Gastroesophageal sphincter (tissue), 4 donors: ENCODE data around the gene ASPN. TPM values are rescaled to one million over a fixed set of nuclear protein-coding genes. Genes with fewer than 3 reads are reported as not detected.

ENCODE experiments used
- ATAC-seq: fragments of 150-250 bp; one replicate; pipeline ENCODE4 v1.9.1; 2016; ENCODE audit warnings: mild to moderate bottlenecking, moderate library complexity
- H3K27ac ChIP-seq, 4 donors: fragments of 200-600 bp; sonication (generic) in 3 of 4; 1 replicate in 3 of 4; 2 replicates in 1 of 4; pipeline ENCODE4 v1.5.1; 2016 to 2019
- H3K27me3 ChIP-seq: fragments of 200-600 bp; sonication (generic); one replicate; pipeline ENCODE4 v1.5.1; 2019
- H3K36me3 ChIP-seq, 2 donors: fragments of 200-600 bp; sonication (generic); one replicate each; pipeline ENCODE4 v1.5.1; 2019; ENCODE audit warnings: control low read depth in 1 of 2
- H3K4me1 ChIP-seq, 3 donors: fragments of 200-600 bp; sonication (generic); 1 replicate in 2 of 3; 2 replicates in 1 of 3; pipeline ENCODE4 v1.5.1; 2016 to 2019; ENCODE audit warnings: control low read depth in 2 of 3
- H3K4me3 ChIP-seq, 2 donors: fragments of 200-600 bp; sonication (generic); one replicate each; pipeline ENCODE4 v1.5.1; 2019; ENCODE audit warnings: mild to moderate bottlenecking in 1 of 2, moderate library complexity in 1 of 2
- H3K9me3 ChIP-seq, 3 donors: fragments of 200-600 bp; sonication (generic); one replicate each; pipeline ENCODE4 v1.5.1; 2017 to 2019; ENCODE audit warnings: control low read depth in 2 of 3
- CTCF ChIP-seq, 4 experiments: fragments of 200-600 bp in 2 of 4; fragments of 450-650 bp in 2 of 4; sonication (generic) in 1 of 4; IDR thresholded peaks; one replicate each; pipeline ENCODE4 v1.5.1; 2017 to 2019; ENCODE audit warnings: antibody characterized with exemption in 4 of 4, mild to moderate bottlenecking in 2 of 4, moderate library complexity in 2 of 4
- EP300 ChIP-seq: sonication (generic); formaldehyde crosslinking; IDR thresholded peaks from one replicate; pipeline ENCODE4 v1.6.1; 2017; ENCODE audit warnings: antibody characterized with exemption, mild to moderate bottlenecking
- POLR2A ChIP-seq, 2 donors: fragments of 450-650 bp; IDR thresholded peaks; one replicate each; pipeline ENCODE4 v1.6.1; 2017; ENCODE audit warnings: antibody characterized with exemption in 2 of 2, mild to moderate bottlenecking in 2 of 2, moderate library complexity in 1 of 2
- POLR2AphosphoS5 ChIP-seq: sonication (generic); formaldehyde crosslinking; IDR thresholded peaks from one replicate; pipeline ENCODE4 v1.6.1; 2017; ENCODE audit warnings: antibody characterized with exemption
- WGBS, 2 donors: methylation state at CpG; one replicate each; pipeline ENCODE4 v1.1.5; 2018; ENCODE audit warnings: low coverage in 1 of 2; 5-methylcytosine and 5-hydroxymethylcytosine counted together
- total RNA-seq, 4 donors: library from RNA; depleted of rRNA; stranded (reverse); fragments of >200 nt; gene quantifications; one replicate each; pipeline ENCODE4 v1.1.0, GENCODE V29; 2016

Gene ASPN
- total RNA-seq, 4 donors from 2014 or later = 5.3 to 46.4 (median 27.3) TPM

DNA sequence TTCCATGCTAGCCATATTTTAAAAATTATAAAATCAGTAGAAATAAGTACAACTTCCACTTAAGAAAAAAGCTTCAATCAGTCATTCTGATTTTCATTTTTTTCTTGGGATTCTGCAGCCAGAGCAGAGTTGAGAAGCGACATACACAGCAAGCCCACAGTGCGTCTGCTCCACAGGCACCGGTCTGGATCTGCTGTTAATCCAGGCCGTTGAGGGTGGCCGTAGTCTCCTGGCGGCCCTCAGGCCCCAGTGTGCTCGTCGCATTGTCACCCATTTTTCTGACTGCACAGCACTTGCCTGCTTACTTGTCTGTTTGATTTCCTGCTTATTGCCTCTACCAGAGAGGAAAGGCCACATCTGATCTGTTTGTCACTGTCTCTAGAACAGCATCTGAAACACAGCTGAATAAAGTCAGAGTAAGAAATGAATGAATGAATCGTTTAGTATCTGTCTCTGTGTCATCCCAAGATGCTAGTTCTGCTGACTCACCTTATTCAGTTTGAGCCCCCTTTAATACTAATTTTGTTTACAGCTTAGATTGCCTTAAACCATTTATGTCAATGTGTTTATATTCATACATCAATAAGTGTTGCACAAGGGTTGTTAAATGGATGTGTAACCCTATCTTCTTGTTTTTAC lies 11.6 kb upstream of the ASPN start:
- ATAC-seq = no peak
- no peak overlapping the region for H3K27ac ChIP-seq
- 61 to 78% methylated on average over 5 to 9 of the region's 9 CpGs for WGBS, 2 donors

GRCh38 chr9:92492781-92493401 lies 10.6 kb upstream of the ASPN start:
- Histone ChIP-seq H3K27ac (peak overlapping the region; percentile 29 to 66 (median 50)), H3K9me3 (no peaks in the 10 kb centered on the region), H3K36me3 (no peaks in the 10 kb centered on the region), H3K4me1 (peaks cover 4 to 67% (median 8%) of the 10 kb centered on the region in 3 donors), H3K27me3 (no peaks in the 10 kb centered on the region), H3K4me3 (no peak overlapping the region)
- no peak for ATAC-seq
- TF ChIP-seq POLR2A (IDR thresholded peaks at IDR 0.05) = no peak
- no peak for TF ChIP-seq EP300
- no peak for TF ChIP-seq CTCF (IDR thresholded peaks at IDR 0.05)
- TF ChIP-seq POLR2AphosphoS5 = no peak
- no CpG with 5 or more reads among the region's 3 CpGs for WGBS, 2 donors

More for the DNA sequence above, 11.6 kb upstream of the ASPN start:
- H3K4me1 ChIP-seq = peaks cover 4 to 65% (median 8%) of the 10 kb centered on the region in 3 donors
- no peaks in the 10 kb centered on the region for H3K27me3 ChIP-seq
- H3K36me3 ChIP-seq = no peaks in the 10 kb centered on the region
- H3K9me3 ChIP-seq = no peaks in the 10 kb centered on the region
- no peak for TF ChIP-seq POLR2A (IDR thresholded peaks at IDR 0.05)
- TF ChIP-seq POLR2AphosphoS5 = no peak
- no peak for TF ChIP-seq CTCF (IDR thresholded peaks at IDR 0.05)
- TF ChIP-seq EP300 = no peak
- H3K4me3 ChIP-seq = no peak overlapping the region

GRCh38 chr9:92488681-92489550 lies 6.6 kb upstream of the ASPN start:
- H3K4me1 ChIP-seq = peaks cover 6 to 71% (median 8%) of the 10 kb centered on the region in 3 donors
- H3K9me3 ChIP-seq = no peaks in the 10 kb centered on the region
- H3K27ac ChIP-seq = peak overlapping the region; percentile 57 to 71 (median 66)

DNA sequence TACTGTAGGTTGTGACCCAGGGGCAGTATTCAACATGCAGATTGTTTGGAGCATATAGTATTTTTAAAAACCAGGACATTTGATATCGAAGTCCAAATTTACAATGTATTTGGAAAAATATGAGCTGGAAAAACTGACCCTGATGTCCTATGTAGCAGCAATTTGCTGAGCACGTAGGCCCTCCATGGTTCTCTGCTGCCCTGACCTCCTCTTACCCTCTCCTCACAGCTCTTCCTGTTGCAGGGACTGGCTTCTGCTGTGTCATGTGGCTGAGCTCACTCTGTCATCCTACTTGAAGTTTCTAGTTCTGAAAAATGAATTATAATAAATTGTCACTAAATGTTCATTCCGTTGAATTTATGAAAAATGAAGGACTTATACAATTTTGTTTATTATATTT lies 4.1 kb upstream of the ASPN start:
- ATAC-seq = no peak
- 85% methylated on average over 2 to 3 of the region's 3 CpGs for WGBS, 2 donors
- Histone ChIP-seq H3K4me1 (peaks cover 0 to 74% (median 10%) of the 10 kb centered on the region in 3 donors), H3K36me3 (no peaks in the 10 kb centered on the region), H3K27me3 (no peaks in the 10 kb centered on the region), H3K4me3 (no peak overlapping the region), H3K9me3 (no peaks in the 10 kb centered on the region), H3K27ac (no peak overlapping the region)
- no peak for TF ChIP-seq CTCF (IDR thresholded peaks at IDR 0.05)
- no peak for TF ChIP-seq POLR2A (IDR thresholded peaks at IDR 0.05)
- no peak for TF ChIP-seq POLR2AphosphoS5
- no peak for TF ChIP-seq EP300

More at GRCh38 chr9:92488681-92489550, 6.6 kb upstream of the ASPN start:
- WGBS, 2 donors = 21 to 23% methylated on average over 4 of the region's 4 CpGs
- no peak for TF ChIP-seq POLR2A (IDR thresholded peaks at IDR 0.05)
- no peak for ATAC-seq
- no peaks in the 10 kb centered on the region for H3K36me3 ChIP-seq
- H3K27me3 ChIP-seq = no peaks in the 10 kb centered on the region
- no peak overlapping the region for H3K4me3 ChIP-seq

- 56 to 71% methylated on average over 3 of the region's 3 CpGs for WGBS, 2 donors
- peaks cover 10 to 81% (median 11%) of the 10 kb centered on the region in 3 donors for H3K4me1 ChIP-seq
- no peaks in the 10 kb centered on the region for H3K9me3 ChIP-seq
- TF ChIP-seq CTCF (IDR thresholded peaks at IDR 0.05) (no peak), POLR2A (IDR thresholded peaks at IDR 0.05) (no peak), EP300 (no peak), POLR2AphosphoS5 (no peak)
- no peaks in the 10 kb centered on the region for H3K27me3 ChIP-seq
- ATAC-seq = no peak
- peak overlapping the region in 3 of 4 donors; percentile 34 to 63 (median 60) for H3K27ac ChIP-seq
- H3K4me3 ChIP-seq = no peak overlapping the region
- no peaks in the 10 kb centered on the region for H3K36me3 ChIP-seq
Measured at GRCh38 chr9:92484563-92484962, 2.3 kb upstream of the ASPN start.
